ENCODE measurements around the gene AQP10.
"Not testable (repeated sequence)": the region's sequence is repeated elsewhere in the genome, so short reads cannot be mapped to it uniquely, and the experiment has no call there.

Gene AQP10

GRCh38 chr1:154323493-154323892, 2.6 kb downstream of the AQP10 start:
- H3K27ac ChIP-seq, result no peak overlapping the region
- DNase-seq (ENCODE audit: low read depth, low spot score), result no peak

GRCh38 chr1:154324241-154324640, 3.3 kb downstream of the AQP10 start:
- no peak for DNase-seq (ENCODE audit: low read depth, low spot score)
- no peak overlapping the region for H3K27ac ChIP-seq

- H3K27ac ChIP-seq, result peak within 1 kb of the TSS; percentile 68
- DNase-seq (ENCODE audit: low read depth, low spot score), result no peak
Measured at GRCh38 chr1:154324669-154325582, 4.0 kb downstream of the AQP10 start, which contains the start of gene ATP8B2. Gene ATP8B2, plus strand, starts transcription at chr1:154325525. Its CDS starts 2,617 bp downstream, at chr1:154328142.

GRCh38 chr1:154325583-154326545, 5.0 kb downstream of the AQP10 start:
- peak overlapping the region; percentile 68 for H3K27ac ChIP-seq
- no peak for DNase-seq (ENCODE audit: low read depth, low spot score)

GRCh38 chr1:154326546-154327465, 5.9 kb downstream of the AQP10 start:
- H3K27ac ChIP-seq, result peak overlapping the region; percentile 68
- DNase-seq (ENCODE audit: low read depth, low spot score), result no peak

- DNase-seq (ENCODE audit: low read depth, low spot score), result no peak
- peak overlapping the region; percentile 68 for H3K27ac ChIP-seq
Measured at GRCh38 chr1:154327466-154328317, 6.8 kb downstream of the AQP10 start.

GRCh38 chr1:154328318-154329151, 7.6 kb downstream of the AQP10 start:
- no peak for DNase-seq (ENCODE audit: low read depth, low spot score)
- H3K27ac ChIP-seq, result no peak overlapping the region

- no peak overlapping the region for H3K27ac ChIP-seq
- no peak for DNase-seq (ENCODE audit: low read depth, low spot score)
Measured at GRCh38 chr1:154329152-154329521, 8.2 kb downstream of the AQP10 start.

- H3K27ac ChIP-seq, result no peak overlapping the region
- DNase-seq (ENCODE audit: low read depth, low spot score), result no peak
Measured at GRCh38 chr1:154329551-154330131, 8.7 kb downstream of the AQP10 start.

- H3K27ac ChIP-seq, result no peak overlapping the region
- DNase-seq (ENCODE audit: low read depth, low spot score), result no peak
Measured at GRCh38 chr1:154330669-154331068, 9.8 kb downstream of the AQP10 start.

GRCh38 chr1:154334079-154335024, 13.5 kb downstream of the AQP10 start:
- peak overlapping the region; percentile 5 for H3K27ac ChIP-seq
- DNase-seq (ENCODE audit: low read depth, low spot score), result no peak

GRCh38 chr1:154335025-154335714, 14.3 kb downstream of the AQP10 start:
- peak overlapping the region; percentile 5 for H3K27ac ChIP-seq

GRCh38 chr1:154337253-154337894, 16.5 kb downstream of the AQP10 start:
- no peak overlapping the region for H3K27ac ChIP-seq
- no peak for DNase-seq (ENCODE audit: low read depth, low spot score)

More at GRCh38 chr1:154335025-154335714, 14.3 kb downstream of the AQP10 start:
- no peak for DNase-seq (ENCODE audit: low read depth, low spot score)

- no peak overlapping the region for H3K27ac ChIP-seq
- no peak for DNase-seq (ENCODE audit: low read depth, low spot score)
Measured at GRCh38 chr1:154338875-154339274, 18.0 kb downstream of the AQP10 start.

- not testable (repeated sequence) for DNase-seq (ENCODE audit: low read depth, low spot score); H3K27ac ChIP-seq
Measured at GRCh38 chr1:154341366-154341765, 20.5 kb downstream of the AQP10 start.
